HepG2 (cell line): Measurements from ENCODE around the gene SPESP1.

ENCODE experiments used
- IRF9 ChIP-seq: sonication (generic); formaldehyde crosslinking; IDR thresholded peaks from 2 replicates; pipeline ENCODE4 v1.8.0; 2022; ENCODE audit warnings: missing genetic modification reagents, mild to moderate bottlenecking, borderline replicate concordance
- POLR2G ChIP-seq: fragments of 200-400 bp; formaldehyde crosslinking; IDR thresholded peaks from 2 replicates; pipeline ENCODE4 v1.6.1; 2018; ENCODE audit warnings: mild to moderate bottlenecking, low read depth, low read length, moderate library complexity
- RFX5 ChIP-seq: IDR thresholded peaks from 2 replicates; pipeline ENCODE4 v1.6.1; 2011; ENCODE audit warnings: low read depth, low read length, improper control_type of control experiment
- TF ChIP-seq, protein P1 (sequence below): sonication (generic); formaldehyde crosslinking; IDR thresholded peaks from 2 replicates; pipeline ENCODE4 v1.8.0; 2022; ENCODE audit warnings: missing genetic modification reagents, mild to moderate bottlenecking, moderate library complexity, borderline replicate concordance
- TF ChIP-seq, protein P2 (sequence below): sonication (generic); formaldehyde crosslinking; IDR thresholded peaks from 2 replicates; pipeline ENCODE4 v1.5.0; 2020; ENCODE audit warnings: mild to moderate bottlenecking, missing genetic modification reagents, moderate library complexity

DNA sequence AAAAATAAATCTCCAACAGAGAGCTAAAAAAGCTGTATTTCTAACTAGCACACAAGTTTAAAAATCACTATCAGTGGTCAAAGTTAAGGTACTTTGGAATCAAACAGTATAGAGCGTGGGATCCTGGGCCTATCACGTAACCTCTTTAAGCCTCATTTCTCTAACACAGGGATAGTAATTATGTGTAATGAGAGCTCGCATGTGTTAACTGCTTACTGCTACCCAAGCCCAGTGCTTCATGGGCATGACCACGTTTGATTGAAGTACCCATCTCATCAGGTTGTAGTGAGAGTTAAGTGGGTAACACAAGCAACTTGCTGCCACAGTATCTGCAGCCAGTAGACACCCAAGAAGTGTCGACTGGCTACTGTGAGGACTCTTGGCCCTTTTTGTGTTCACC is 56.0 kb downstream of the SPESP1 start:
- TF ChIP-seq IRF9 (CRISPR knock-in tag) (no peak), POLR2G (no peak), RFX5 (no peak)
- TF ChIP-seq, protein P1, sequence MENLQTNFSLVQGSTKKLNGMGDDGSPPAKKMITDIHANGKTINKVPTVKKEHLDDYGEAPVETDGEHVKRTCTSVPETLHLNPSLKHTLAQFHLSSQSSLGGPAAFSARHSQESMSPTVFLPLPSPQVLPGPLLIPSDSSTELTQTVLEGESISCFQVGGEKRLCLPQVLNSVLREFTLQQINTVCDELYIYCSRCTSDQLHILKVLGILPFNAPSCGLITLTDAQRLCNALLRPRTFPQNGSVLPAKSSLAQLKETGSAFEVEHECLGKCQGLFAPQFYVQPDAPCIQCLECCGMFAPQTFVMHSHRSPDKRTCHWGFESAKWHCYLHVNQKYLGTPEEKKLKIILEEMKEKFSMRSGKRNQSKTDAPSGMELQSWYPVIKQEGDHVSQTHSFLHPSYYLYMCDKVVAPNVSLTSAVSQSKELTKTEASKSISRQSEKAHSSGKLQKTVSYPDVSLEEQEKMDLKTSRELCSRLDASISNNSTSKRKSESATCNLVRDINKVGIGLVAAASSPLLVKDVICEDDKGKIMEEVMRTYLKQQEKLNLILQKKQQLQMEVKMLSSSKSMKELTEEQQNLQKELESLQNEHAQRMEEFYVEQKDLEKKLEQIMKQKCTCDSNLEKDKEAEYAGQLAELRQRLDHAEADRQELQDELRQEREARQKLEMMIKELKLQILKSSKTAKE, result no peak
- TF ChIP-seq, protein P2, sequence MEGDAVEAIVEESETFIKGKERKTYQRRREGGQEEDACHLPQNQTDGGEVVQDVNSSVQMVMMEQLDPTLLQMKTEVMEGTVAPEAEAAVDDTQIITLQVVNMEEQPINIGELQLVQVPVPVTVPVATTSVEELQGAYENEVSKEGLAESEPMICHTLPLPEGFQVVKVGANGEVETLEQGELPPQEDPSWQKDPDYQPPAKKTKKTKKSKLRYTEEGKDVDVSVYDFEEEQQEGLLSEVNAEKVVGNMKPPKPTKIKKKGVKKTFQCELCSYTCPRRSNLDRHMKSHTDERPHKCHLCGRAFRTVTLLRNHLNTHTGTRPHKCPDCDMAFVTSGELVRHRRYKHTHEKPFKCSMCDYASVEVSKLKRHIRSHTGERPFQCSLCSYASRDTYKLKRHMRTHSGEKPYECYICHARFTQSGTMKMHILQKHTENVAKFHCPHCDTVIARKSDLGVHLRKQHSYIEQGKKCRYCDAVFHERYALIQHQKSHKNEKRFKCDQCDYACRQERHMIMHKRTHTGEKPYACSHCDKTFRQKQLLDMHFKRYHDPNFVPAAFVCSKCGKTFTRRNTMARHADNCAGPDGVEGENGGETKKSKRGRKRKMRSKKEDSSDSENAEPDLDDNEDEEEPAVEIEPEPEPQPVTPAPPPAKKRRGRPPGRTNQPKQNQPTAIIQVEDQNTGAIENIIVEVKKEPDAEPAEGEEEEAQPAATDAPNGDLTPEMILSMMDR (CRISPR knock-in tag), result no peak
